ENCODE data around the gene PDZRN3.

The PDZRN3 gene

GRCh38 chr3:73622091-73622805, 2.5 kb downstream of the PDZRN3 start:
- DNase-seq: no peak

DNA sequence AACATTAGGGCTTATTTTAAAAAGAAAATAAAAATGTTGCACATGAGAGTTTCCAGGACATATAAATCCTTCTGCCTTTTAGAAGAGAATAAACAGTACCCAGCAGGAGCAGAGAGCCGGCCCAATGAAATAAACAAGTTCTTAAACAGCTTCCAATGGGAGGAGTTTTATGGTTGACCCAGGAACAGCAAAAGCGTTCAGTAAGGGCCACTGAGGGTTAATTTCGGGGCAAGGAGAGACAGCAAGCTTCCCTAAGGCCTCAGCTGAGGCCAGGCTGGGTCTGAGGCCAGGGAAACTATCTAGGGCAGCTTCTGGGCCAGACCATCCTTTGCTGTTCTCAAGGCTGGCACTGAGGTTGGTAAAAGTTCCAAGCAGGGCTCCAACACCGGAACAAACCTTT, 3.4 kb downstream of the PDZRN3 start:
- DNase-seq: no peak

DNA sequence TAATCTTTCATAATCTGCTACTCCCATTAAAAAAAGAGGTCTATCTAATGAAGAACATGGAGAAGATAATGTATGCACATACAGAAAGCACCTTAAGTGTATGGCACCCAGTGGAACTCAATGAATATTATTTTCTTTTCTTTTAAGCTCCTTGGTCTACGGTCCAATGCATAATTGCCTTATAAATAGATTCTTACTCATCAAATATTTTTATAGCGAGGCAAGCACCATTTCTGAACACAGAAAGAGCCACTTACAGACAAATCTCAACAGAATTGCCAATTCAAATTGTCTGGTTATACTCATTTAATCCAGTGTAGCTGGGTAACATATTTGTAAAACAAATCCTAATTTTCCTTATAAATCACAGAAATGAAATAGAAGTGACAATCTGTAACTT, 6.3 kb downstream of the PDZRN3 start:
- DNase-seq: no peak

DNA sequence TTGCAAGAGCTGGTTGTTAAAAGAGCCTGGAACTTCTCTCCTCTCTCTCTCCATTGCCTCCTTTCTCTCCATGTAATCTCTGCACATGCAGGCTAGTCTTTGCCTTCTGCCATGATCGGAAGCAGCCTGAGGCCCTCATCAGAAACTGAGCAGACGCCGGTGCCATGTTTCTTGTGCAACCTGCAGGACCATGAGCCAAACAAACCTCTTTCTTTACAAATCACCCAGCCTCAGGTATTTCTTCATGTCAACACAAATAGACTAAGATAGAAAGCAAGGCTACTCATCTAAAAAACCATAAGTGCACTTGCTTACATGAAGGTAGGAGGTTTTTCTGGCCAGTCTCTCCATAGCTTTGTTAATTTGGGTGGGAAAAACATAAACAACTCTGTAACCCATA, 8.7 kb downstream of the PDZRN3 start:
- no peak for DNase-seq

- DNase-seq: no peak
Observed at GRCh38 chr3:73614419-73614818, 10.3 kb downstream of the PDZRN3 start.

DNA sequence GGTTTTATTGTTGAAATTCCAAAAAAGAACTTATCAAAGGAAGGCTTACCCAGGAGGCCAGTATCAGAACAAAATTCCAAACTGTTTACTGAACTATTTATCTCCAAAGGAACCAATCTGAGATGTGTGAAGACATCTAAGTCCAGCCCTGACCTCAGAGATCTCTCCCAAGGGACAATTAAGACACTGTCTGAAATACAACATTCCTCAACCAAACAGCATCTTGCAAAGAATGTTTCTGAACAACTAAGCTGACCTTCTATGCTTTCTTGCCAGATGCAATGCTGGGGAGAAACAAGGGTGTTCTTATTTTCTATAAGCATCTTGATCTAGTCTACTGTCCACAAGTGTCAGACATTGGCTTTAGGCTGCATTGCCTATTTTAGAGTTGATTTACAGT, 13.6 kb downstream of the PDZRN3 start:
- DNase-seq: no peak

- no peak for DNase-seq
Observed at GRCh38 chr3:73610493-73610892, 14.2 kb downstream of the PDZRN3 start.

GRCh38 chr3:73609655-73610054, 15.1 kb downstream of the PDZRN3 start:
- no peak for DNase-seq

DNA sequence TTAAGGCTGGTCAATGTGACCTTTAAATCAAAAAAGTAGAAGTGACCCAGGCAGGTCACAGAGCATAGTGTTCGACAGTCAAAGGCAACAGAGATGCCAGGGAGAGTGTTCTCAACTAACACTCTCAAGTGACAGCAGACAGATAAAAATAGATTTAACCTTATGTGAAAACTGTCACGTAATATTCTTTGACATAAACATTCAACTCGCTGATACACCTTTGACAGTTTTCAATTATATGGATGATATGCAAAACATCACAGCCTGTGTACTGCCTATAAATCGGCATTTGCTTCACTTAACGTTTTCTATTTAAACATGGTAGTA, 15.5 kb downstream of the PDZRN3 start:
- DNase-seq: no peak

- DNase-seq: no peak
Observed at GRCh38 chr3:73608456-73609314, 16.1 kb downstream of the PDZRN3 start.

DNA sequence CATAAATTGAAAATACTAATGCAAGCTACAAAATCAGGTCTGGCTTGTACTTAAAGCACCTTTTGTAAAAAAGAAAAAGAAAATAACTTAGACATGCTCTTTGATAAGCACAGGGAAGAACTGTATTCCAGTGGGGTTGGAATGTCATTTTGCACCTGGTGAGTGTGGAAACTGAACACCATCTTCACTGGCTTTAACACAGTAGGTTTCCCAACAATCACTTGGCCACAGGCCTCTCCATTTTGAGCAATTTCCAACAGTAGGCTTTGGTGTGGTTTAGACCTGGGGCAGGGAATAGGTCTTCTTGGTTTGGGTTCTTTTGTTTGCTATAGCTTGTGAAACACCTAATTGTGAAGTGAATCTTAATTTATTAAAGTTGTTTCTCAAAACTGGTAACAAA, 18.9 kb downstream of the PDZRN3 start:
- DNase-seq: no peak

GRCh38 chr3:73605412-73605811, 19.3 kb downstream of the PDZRN3 start:
- no peak for DNase-seq

- no peak for DNase-seq
Observed at GRCh38 chr3:73604451-73604850, 20.3 kb downstream of the PDZRN3 start.

GRCh38 chr3:73603762-73604171, 21.0 kb downstream of the PDZRN3 start:
- no peak for DNase-seq

DNA sequence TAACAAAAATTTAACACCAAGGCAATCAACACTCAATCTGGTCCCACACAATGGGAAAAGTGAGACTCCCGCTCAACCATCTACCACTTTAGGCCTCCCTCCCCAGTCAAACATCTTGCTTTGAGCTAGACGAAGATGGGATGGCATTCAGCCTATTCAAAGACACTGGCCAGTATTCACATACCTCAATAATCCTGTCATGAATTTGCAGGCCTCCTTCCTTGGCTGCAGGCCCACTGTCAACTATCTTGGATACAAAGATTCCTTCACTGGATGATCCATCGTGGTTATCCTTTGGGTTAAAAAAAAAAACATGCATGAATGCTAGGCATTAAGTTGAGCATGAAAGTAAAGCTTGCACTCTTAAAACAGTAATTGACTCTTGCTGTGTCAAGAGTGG, 22.6 kb downstream of the PDZRN3 start:
- no peak for DNase-seq

- no peak for DNase-seq
Observed at GRCh38 chr3:73601481-73601880, 23.3 kb downstream of the PDZRN3 start.

DNA sequence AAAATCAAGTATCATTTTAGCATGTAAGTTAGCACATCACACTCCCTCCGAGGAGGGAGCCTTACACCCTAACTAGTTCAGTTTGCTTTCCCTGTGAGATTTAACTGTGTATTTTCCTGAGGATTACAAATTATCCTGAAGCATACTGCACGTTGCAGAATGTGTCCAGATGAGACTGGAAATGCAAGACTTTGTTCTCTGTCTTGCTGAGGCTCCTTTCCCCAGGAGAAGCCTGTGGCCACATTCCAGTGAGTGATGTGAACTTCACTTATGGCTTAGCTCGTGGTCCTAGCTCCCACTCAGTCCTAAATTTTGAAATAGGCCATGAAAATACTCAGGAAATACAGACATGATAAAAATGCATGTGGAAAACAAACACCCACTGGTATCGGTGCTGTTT, 23.7 kb downstream of the PDZRN3 start:
- DNase-seq: no peak

DNA sequence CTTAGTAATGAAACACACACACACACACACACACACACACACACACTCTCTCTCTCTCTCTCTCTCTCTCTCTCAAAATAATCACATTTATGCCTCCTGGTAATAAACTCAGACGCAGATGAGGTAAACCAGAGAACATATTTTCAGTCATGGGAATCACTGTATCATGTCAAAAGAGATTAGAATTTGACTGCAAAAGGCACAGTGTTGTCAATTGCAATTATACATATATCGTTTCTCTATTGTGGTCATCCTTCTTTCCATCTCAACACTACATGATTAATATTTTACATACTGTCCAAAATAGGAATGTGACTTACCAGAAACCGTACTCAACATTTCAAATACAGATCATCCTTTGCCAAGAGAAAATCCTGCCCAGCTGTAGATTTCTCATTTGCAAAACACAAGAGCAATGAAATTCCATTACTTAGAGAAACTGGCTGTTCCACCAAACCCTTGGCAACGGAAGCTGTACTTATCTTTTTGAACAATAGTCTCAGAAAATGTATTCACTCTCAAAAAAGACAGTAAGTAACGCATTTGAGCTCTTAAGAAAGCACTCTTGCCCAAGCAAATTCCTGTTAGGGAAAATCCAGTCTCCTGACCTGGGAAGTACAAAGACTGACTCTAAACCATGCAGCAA, 24.3 kb downstream of the PDZRN3 start:
- DNase-seq: no peak

DNA sequence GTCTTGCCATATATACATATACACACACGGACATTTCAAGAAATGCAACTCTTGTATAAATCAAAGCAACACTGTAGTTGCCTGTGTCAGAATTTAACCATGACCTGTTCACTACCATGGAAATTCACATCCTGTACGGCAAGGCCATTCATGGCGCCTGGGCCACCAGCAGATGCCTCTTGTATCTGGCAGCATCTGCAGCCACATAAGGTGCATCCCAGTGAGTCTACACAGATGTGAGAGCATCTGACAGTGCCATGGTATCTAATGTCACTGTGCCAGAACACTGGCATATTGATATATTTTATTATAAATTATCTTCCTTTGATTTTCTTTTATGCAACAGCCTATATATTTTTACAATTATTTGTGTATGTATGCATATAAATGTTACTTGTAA, 25.1 kb downstream of the PDZRN3 start:
- no peak for DNase-seq

DNA sequence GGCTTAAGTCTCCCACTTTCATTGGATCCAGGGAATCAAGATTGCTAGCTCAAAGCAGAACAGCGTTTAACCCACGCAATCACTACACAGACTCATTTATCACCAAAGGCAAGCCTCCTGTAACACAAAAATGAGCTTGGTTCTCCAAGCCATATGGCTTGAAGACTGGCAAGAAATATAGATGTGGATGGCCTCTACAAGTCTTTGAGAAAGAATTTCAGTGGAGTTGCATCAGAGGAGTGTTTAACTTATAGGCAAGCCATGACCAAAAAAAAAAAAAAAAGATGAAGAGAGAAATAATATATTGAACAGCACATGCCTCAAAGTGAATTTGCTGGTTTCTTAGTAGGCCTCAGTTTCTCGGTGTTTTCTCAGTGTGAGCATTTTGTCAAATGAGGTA, 27.3 kb downstream of the PDZRN3 start:
- DNase-seq: no peak

DNA sequence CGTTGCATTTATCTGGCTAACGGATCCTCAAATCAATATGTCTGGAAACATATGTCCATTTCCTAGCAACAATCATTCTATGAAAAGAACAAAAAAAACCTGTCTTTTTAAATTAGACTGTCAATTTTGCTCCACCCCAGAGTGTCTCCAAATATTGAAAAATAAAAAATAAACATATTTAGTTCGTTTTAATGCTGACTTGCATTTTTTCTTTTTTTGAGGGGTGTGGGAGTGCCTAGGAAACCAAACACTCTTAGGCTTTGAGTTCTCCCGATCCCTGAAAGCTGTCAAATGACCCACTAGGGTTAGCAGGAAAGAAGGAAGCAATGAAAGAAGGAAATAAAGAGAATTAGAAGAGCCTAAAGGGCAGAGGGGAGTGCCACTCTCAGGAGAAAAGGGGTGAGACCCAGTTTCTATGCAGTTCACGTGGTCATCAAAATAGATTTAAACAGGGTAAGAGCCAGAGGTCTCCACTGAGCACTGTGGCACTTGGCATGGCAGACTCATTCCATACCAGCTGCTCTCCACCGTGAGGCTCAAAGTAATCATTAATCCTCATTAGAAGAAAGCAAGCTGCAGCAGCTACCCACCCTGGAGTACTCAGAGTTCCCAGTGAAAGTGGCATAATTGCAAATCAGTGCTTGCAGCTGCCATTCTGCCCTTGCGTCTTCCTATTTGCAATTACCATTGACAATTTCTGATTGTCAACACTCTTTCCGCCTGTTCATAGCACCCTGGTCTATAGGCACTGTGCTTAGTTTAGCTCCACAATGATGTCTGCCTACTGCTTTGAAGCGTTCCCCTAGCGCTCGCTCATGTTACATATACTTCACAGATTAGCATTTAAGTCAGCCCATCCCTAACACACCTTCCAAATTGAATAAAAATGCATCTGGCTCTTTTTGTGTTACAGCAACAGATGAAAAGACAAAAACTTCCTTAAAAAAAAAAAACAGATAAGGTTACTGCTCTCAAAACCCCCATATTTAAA, 32.3 kb downstream of the PDZRN3 start:
- no peak for DNase-seq

DNA sequence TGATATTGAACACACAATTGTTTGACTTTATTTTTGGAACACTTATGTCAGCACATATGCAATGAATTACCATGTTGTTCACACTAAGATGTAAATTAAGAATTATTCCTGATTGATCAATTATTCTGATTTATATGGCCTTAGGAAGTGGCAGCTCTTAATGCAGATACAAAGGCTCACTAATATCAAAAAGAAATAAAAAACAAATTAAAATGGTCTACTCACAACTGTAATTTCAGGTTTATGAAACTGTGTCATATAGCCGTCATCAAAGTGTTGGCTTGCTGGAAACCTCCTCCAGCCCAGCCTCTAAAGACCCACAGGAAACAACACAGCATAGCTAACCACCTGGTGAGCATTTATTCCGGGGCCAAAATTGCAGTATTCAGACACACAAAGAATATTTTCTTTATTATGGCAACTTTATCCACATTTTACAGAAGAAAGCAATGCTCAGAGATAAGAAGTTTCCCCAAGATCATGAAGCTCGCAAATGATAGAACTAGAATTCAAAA, 33.4 kb downstream of the PDZRN3 start:
- DNase-seq: no peak

DNA sequence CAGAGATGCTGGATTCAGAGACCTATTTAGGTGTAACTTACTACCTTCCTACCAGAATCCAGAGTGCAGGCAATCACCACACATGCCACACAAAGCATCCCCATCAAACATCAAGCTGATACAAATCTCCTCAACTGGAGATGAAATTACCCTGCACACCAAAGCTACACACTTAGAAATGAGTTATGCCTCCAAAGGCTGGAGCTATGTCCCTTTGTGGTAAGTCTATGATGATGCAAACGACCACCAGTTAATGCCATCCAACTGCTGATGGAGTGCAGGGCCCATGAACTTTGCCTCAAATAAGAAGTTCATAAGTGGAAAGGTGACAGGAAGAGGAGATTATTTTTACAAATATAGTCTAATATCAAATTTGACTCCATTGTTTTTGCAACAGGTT, 38.1 kb downstream of the PDZRN3 start:
- DNase-seq: no peak

Data from activated CD4-positive, alpha-beta T cell treated with anti-CD3 and anti-CD28 coated beads, Interleukin-10, Interleukin-2, amounts not matched to agents 100 ng/mL and 50 ng/mL, durations not matched to agents 16 hours and 8 hours (primary cell).